H1 (cell line): Measurements from ENCODE around the gene MPHOSPH9. TPM values are rescaled to one million over a fixed set of nuclear protein-coding genes. Genes with fewer than 3 reads are reported as not detected.
A peak's percentile ranks its signal among the peaks of the same experiment; 100 is the strongest.

Experiments
- CTCF ChIA-PET: fragments of 300-600 bp; sonication (Branson Sonifier 250); formaldehyde crosslinking; loops from one replicate; lab custom pipeline; 2021; ENCODE audit not compliant: partially characterized antibody; lab: Charles Lee
- POLR2A ChIA-PET: fragments of 300-600 bp; sonication (Branson Sonifier 250); formaldehyde crosslinking; loops from one replicate; lab custom pipeline; 2021; ENCODE audit warnings: inconsistent platforms; ENCODE audit not compliant: partially characterized antibody; lab: Charles Lee
- DNase-seq, 2 experiments: peaks; one replicate each; pipeline versions ENCODE4 v3.0.0 to v3.0.0-alpha.2; 2010 to 2022; ENCODE audit warnings: low spot score in 2 of 2, low read depth in 1 of 2, mixed read lengths in 1 of 2
- FAIRE-seq: peaks from 2 replicates; lab custom pipeline; 2011; peaks lifted over from hg19 to GRCh38; lab: Jason Lieb, UNC
- H2AFZ ChIP-seq: 2 replicates; pipeline ENCODE4 v1.8.1; 2012; ENCODE audit warnings: low read length, inconsistent platforms
- H2AK5ac ChIP-seq: 2 replicates; pipeline ENCODE4 v1.6.1; 2013; ENCODE audit warnings: low read depth, low read length
- H2BK120ac ChIP-seq: replicated peaks from 2 replicates; pipeline ENCODE3; 2013; ENCODE audit warnings: low read depth, low read length, inconsistent platforms
- H2BK12ac ChIP-seq: 2 replicates; pipeline ENCODE4 v1.6.1; 2013; ENCODE audit warnings: low read depth, low read length
- H2BK15ac ChIP-seq: 2 replicates; pipeline ENCODE4 v1.6.1; 2013; ENCODE audit warnings: low read length
- H2BK20ac ChIP-seq: 2 replicates; pipeline ENCODE4 v1.6.1; 2013; ENCODE audit warnings: low read length
- H2BK5ac ChIP-seq: 2 replicates; pipeline ENCODE4 v1.6.1; 2013; ENCODE audit warnings: low read depth, low read length
- H3K14ac ChIP-seq: 2 replicates; pipeline ENCODE4 v1.6.1; 2013; ENCODE audit warnings: inconsistent platforms; ENCODE audit not compliant: insufficient read length
- H3K18ac ChIP-seq: 2 replicates; pipeline ENCODE4 v1.6.1; 2013; ENCODE audit warnings: low read length; ENCODE audit errors: extremely low read depth
- H3K23ac ChIP-seq: 2 replicates; pipeline ENCODE4 v1.6.1; 2013; ENCODE audit warnings: inconsistent platforms; ENCODE audit not compliant: insufficient read length
- H3K23me2 ChIP-seq: 2 replicates; pipeline ENCODE4 v1.6.1; 2013; ENCODE audit warnings: low read depth, low read length
- H3K27ac ChIP-seq: 2 replicates; pipeline ENCODE4 v1.6.1; 2011; ENCODE audit warnings: low read depth, low read length, inconsistent platforms
- H3K27me3 ChIP-seq, 4 experiments: replicated peaks in 1 of 4; 1 replicate in 1 of 4; 2 replicates in 3 of 4; pipeline versions ENCODE4 v1.6.1 to v1.8.1; 2011 to 2013; ENCODE audit warnings: low read length in 3 of 4, mild to moderate bottlenecking in 3 of 4, inconsistent platforms in 2 of 4, mixed read lengths in 2 of 4, moderate library complexity in 1 of 4; ENCODE audit not compliant: control insufficient read depth in 3 of 4, insufficient read depth in 3 of 4; ENCODE audit errors: extremely low read depth in 1 of 4
- H3K36me3 ChIP-seq, 4 experiments: 2 replicates each; pipeline versions ENCODE4 v1.6.1 to v1.8.1; 2011 to 2013; ENCODE audit warnings: mild to moderate bottlenecking in 4 of 4, low read length in 3 of 4, moderate library complexity in 2 of 4, control low read depth in 1 of 4, inconsistent platforms in 1 of 4; ENCODE audit not compliant: insufficient read depth in 4 of 4, control insufficient read depth in 2 of 4
- H3K4ac ChIP-seq: replicated peaks from 2 replicates; pipeline ENCODE3; 2013; ENCODE audit warnings: low read length, low read depth, mixed read lengths, inconsistent platforms; ENCODE audit not compliant: insufficient read length
- H3K4me1 ChIP-seq, 4 experiments: replicated peaks in 1 of 4; 1 replicate in 1 of 4; 2 replicates in 3 of 4; pipeline versions ENCODE4 v1.6.1 to v1.8.1; 2011 to 2013; ENCODE audit warnings: low read length in 3 of 4, inconsistent platforms in 2 of 4, mixed read lengths in 1 of 4; ENCODE audit not compliant: insufficient read depth in 4 of 4, control insufficient read depth in 3 of 4
- H3K4me2 ChIP-seq, 2 experiments: 2 replicates each; pipeline versions ENCODE4 v1.6.1 to v1.8.1; 2011 to 2013; ENCODE audit warnings: low read depth in 2 of 2, low read length in 2 of 2, control low read depth in 1 of 2, inconsistent platforms in 1 of 2, mild to moderate bottlenecking in 1 of 2; ENCODE audit not compliant: insufficient read depth in 1 of 2
- H3K4me3 ChIP-seq, 4 experiments: fragments of 200-600, 300-600 bp in 1 of 4; sonication (generic), shearing (Covaris generic), sonication (Bioruptor Twin) in 1 of 4; 2 replicates each; pipeline versions ENCODE4 v1.5.1 to v1.8.1; 2011 to 2016; ENCODE audit warnings: low read length in 4 of 4, low read depth in 3 of 4, control low read depth in 2 of 4, inconsistent platforms in 2 of 4, mild to moderate bottlenecking in 2 of 4, mixed read lengths in 1 of 4, moderate library complexity in 1 of 4; ENCODE audit not compliant: insufficient read depth in 2 of 4; ENCODE audit errors: extremely low read depth in 1 of 4
- H3K56ac ChIP-seq: replicated peaks from 2 replicates; pipeline ENCODE3; 2013; ENCODE audit warnings: low read depth, mild to moderate bottlenecking, mixed read lengths, low read length, inconsistent platforms; ENCODE audit not compliant: insufficient read length
- H3K79me1 ChIP-seq: 2 replicates; pipeline ENCODE4 v1.6.1; 2013; ENCODE audit warnings: low read depth, low read length, control low read depth
- H3K79me2 ChIP-seq, 2 experiments: 2 replicates each; pipeline versions ENCODE4 v1.6.1 to v1.8.1; 2012 to 2013; ENCODE audit warnings: low read length in 2 of 2, mild to moderate bottlenecking in 2 of 2, inconsistent platforms in 1 of 2; ENCODE audit not compliant: insufficient read depth in 2 of 2, control insufficient read depth in 1 of 2
- H3K9ac ChIP-seq, 4 experiments: replicated peaks in 1 of 4; 1 replicate in 1 of 4; 2 replicates in 3 of 4; pipeline versions ENCODE4 v1.6.1 to v1.8.1; 2011 to 2013; ENCODE audit warnings: low read depth in 3 of 4, low read length in 3 of 4, control low read depth in 2 of 4, mild to moderate bottlenecking in 2 of 4, moderate library complexity in 2 of 4, inconsistent platforms in 1 of 4; ENCODE audit errors: extremely low read depth in 1 of 4
- H3K9me3 ChIP-seq, 2 experiments: 2 replicates each; pipeline versions ENCODE4 v1.6.1 to v1.8.1; 2012 to 2013; ENCODE audit warnings: mild to moderate bottlenecking in 2 of 2, moderate library complexity in 2 of 2, control low read depth in 1 of 2, inconsistent platforms in 1 of 2, low read depth in 1 of 2, low read length in 1 of 2, mixed read lengths in 1 of 2; ENCODE audit not compliant: insufficient read depth in 2 of 2
- H4K20me1 ChIP-seq, 2 experiments: replicated peaks in 1 of 2; 2 replicates each; pipeline versions ENCODE3 to v1.8.1; 2011 to 2013; ENCODE audit warnings: inconsistent platforms in 2 of 2, low read length in 2 of 2, mild to moderate bottlenecking in 1 of 2; ENCODE audit not compliant: insufficient read depth in 2 of 2, control insufficient read depth in 1 of 2
- H4K5ac ChIP-seq: 2 replicates; pipeline ENCODE4 v1.6.1; 2013; ENCODE audit warnings: low read length, low read depth, mixed read lengths, inconsistent platforms; ENCODE audit not compliant: insufficient read length
- H4K8ac ChIP-seq: 2 replicates; pipeline ENCODE4 v1.8.0; 2013; ENCODE audit warnings: mild to moderate bottlenecking, moderate library complexity, low read length, inconsistent platforms; ENCODE audit not compliant: insufficient read depth; ENCODE audit errors: extremely low read depth
- H4K91ac ChIP-seq: replicated peaks from 2 replicates; pipeline ENCODE3; 2013; ENCODE audit warnings: low read length, mixed read lengths, inconsistent platforms; ENCODE audit not compliant: insufficient read length
- KDM5A ChIP-seq: fragments of 200-600 bp; IDR thresholded peaks from 2 replicates; pipeline ENCODE4 v1.7.1; 2012; ENCODE audit warnings: mild to moderate bottlenecking, low read length, inconsistent platforms, mixed read lengths
- POLR2AphosphoS5 ChIP-seq: IDR thresholded peaks from 2 replicates; pipeline ENCODE4 v1.6.1; 2011; ENCODE audit warnings: low read depth, low read length
- RNF2 ChIP-seq: fragments of 200-900, 300-1000 bp; sonication (generic); IDR thresholded peaks from 2 replicates; pipeline ENCODE4 v1.7.1; 2016; ENCODE audit warnings: borderline replicate concordance, low read depth, mild to moderate bottlenecking, antibody characterized with exemption, low read length; ENCODE audit not compliant: poor library complexity, severe bottlenecking; ENCODE audit errors: missing control alignments
- SAP30 ChIP-seq: fragments of 300-600 bp; sonication (generic); IDR thresholded peaks from 2 replicates; pipeline ENCODE4 v1.7.1; 2012; ENCODE audit warnings: low read length, moderate library complexity, mild to moderate bottlenecking, inconsistent platforms; ENCODE audit not compliant: insufficient read depth, insufficient replicate concordance
- TBP ChIP-seq: IDR thresholded peaks from 2 replicates; pipeline ENCODE4 v1.6.1; 2011; ENCODE audit warnings: low read depth, low read length, improper control_type of control experiment
- TEAD4 ChIP-seq: IDR thresholded peaks from 2 replicates; pipeline ENCODE4 v1.6.1; 2012; ENCODE audit warnings: low read depth, low read length, inconsistent platforms, mixed read lengths
- WGBS, 2 experiments: shearing (Covaris generic) in 1 of 2; methylation state at CpG; one replicate each; pipeline versions ENCODE4 v1.1.6 to v1.1.7; 2013 to 2015; ENCODE audit warnings: low lambda C conversion rate in 2 of 2, mixed read lengths in 2 of 2, inconsistent platforms in 1 of 2, low coverage in 1 of 2, missing lambda C conversion rate in 1 of 2; ENCODE audit not compliant: insufficient replicate concordance in 2 of 2, insufficient coverage in 1 of 2, insufficient read length in 1 of 2; ENCODE audit errors: extremely low coverage in 1 of 2, missing lambda C conversion rate in 1 of 2; 5-methylcytosine and 5-hydroxymethylcytosine counted together
- polyA plus RNA-seq, 7 experiments: library from polyadenylated mRNA; depleted of rRNA in 3 of 7; stranded (reverse) in 5 of 7; unstranded in 2 of 7; fragments of >200 nt in 5 of 7; fragments of 200-250 nt in 2 of 7; gene quantifications; 1 replicate in 5 of 7; 2 replicates in 1 of 7; 4 replicates in 1 of 7; pipeline versions ENCODE4 v1.2.1 to v1.2.3, GENCODE V29; 2011 to 2013; ENCODE audit warnings: missing spikeins in 2 of 7, mixed read lengths in 2 of 7
- total RNA-seq: library from RNA; stranded (reverse); fragmentation: NEBNext Ultra II Directional; extraction: Animal tissue kit (Norgen Biotek cat#: 25700); gene quantifications from 2 replicates; pipeline ENCODE4 v1.2.1, GENCODE V29; 2021

MPHOSPH9 gene
- total and polyA plus RNA-seq, 2 of the 8 experiments (the other 6 are each of a cell fraction or from before 2014, with no cell fraction given), result 8.8 to 48.8 TPM

DNA sequence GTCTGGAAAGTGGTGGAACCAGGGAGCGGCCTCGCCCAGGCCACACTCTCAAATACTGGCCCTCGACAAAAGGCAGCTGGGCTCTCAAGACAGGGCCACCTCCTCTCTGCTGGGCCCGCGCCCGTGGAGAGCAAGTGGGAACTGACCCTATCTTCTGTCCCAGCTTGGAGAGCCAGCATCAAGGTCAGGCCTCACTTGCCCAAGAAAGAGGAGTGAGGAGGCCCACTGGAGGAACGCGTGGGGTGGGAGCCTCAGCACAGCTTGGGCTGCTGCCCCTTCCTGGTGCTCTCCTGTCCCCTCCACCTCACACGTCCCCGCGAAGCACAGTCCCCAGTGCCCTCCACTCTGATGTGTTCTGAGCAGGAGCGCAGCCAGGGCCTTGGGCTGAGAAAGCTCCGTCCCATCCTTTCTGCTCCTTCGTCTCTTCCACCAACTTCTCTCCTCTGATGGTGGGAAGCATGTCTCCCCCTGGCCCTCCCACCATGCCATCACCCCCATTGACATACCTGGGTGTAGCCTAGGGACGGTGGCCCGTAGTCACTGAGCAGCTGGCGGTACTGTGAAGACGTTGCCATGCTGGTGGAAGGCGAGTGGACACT is 33.8 kb upstream of the MPHOSPH9 start:
- Histone ChIP-seq H3K23ac (no peak overlapping the region), H3K27me3 (no peaks in the 10 kb centered on the region), H3K18ac (no peak overlapping the region), H4K5ac (no peak overlapping the region), H2BK12ac (no peak overlapping the region), H3K27ac (no peak overlapping the region), H2BK5ac (peak overlapping the region; percentile 18), H3K4me3 (no peak overlapping the region), H3K14ac (no peak overlapping the region), H3K23me2 (peaks cover 5% of the 10 kb centered on the region), H2BK20ac (no peak overlapping the region), H3K9me3 (no peaks in the 10 kb centered on the region), H3K56ac (no peak overlapping the region), H2BK15ac (no peak overlapping the region), H3K79me2 (peaks cover 0 to 58% of the 10 kb centered on the region in 2 experiments; a peak in 2 of 4 replicates), H3K4ac (no peak overlapping the region), H3K79me1 (peaks cover 9% of the 10 kb centered on the region), H4K8ac (no peak overlapping the region; the same call in 1 of the 2 replicates), H3K9ac (no peak overlapping the region), H3K4me1 (peaks cover 0 to 16% (median 12%) of the 10 kb centered on the region in 4 experiments; a peak in 6 of 7 replicates), H3K4me2 (no peak overlapping the region), H2AFZ (no peak overlapping the region), H4K91ac (no peak overlapping the region), H4K20me1 (peaks cover 11 to 13% of the 10 kb centered on the region in 2 experiments), H2BK120ac (no peak overlapping the region), H2AK5ac (no peak overlapping the region), H3K36me3 (peaks cover 6 to 36% (median 27%) of the 10 kb centered on the region in 4 experiments; a peak in 7 of 8 replicates)
- DNase-seq (no peak), FAIRE-seq (no peak)
- ChIA-PET CTCF (interaction anchor here (0.6 to 1.4 kb wide), 6 partner anchors 14 to 99 kb away, joined by 3 to 8 read pairs (median 4); no protein-coding TSS in a partner anchor), POLR2A (interaction anchor here (0.8 to 5.2 kb wide), 9 partner anchors 10 to 353 kb away, joined by 3 to 42 read pairs (median 4); partner anchors contain the start of genes DDX55, KMT5A, MPHOSPH9 and MTRFR)
- WGBS, 2 experiments, result 93% methylated on average over 19 of the region's 19 CpGs; no CpG with 5 or more reads in 1 of the 2 experiments
- TF ChIP-seq RNF2 (no peak), SAP30 (no peak), TBP (no peak), KDM5A (no peak), TEAD4 (no peak), POLR2AphosphoS5 (peak; percentile 19; the same call in 1 of the 2 replicates)
